Measurements from ENCODE around the gene DNAH6.

Gene DNAH6

GRCh38 chr2:84631985-84632384 lies 115.7 kb downstream of the DNAH6 start:
- no peak for DNase-seq

GRCh38 chr2:84636080-84636971 lies 120.0 kb downstream of the DNAH6 start:
- DNase-seq: no peak

- DNase-seq: no peak
Observed at GRCh38 chr2:84639751-84640150, 123.5 kb downstream of the DNAH6 start.

DNA sequence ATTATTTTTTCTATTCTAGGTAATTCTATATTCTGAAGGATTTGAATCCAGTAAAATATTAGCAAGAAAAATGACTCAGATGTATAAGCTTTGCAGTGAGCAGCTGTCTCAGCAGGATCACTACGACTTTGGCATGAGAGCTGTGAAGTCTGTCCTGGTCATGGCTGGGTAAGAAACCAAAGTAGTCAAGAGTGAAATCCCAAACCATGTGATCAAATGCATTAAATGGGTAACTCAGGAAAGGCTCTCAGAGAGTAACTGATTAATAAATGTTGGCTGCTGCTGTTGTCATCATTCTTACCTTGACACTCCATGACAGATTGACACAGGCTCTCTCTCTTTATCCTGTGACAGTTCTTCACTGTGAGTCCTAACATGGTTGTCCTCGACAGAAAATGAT lies 124.1 kb downstream of the DNAH6 start:
- no peak for DNase-seq

- no peak for DNase-seq
Observed at GRCh38 chr2:84641021-84641420, 124.7 kb downstream of the DNAH6 start.

GRCh38 chr2:84643991-84644390 lies 127.7 kb downstream of the DNAH6 start:
- DNase-seq: no peak

DNA sequence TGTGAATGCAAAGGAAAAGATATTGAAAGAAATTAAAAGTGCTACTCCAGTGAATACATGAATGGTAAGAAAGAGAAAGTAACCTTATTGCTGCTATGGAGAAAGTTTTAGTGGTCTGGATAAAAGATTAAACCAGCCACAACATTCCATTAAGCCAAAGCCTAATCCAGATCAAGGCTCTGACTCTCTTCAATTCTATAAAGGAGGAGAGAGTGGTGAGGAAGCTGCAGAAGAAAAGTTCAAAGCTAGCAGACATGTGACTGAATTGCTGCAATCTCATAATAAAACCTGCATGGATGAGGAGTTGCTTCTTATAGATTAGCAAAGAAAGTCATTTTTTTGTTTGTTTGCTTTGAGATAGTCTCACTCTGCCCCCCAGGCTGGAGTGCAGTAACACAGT lies 130.2 kb downstream of the DNAH6 start:
- no peak for DNase-seq

DNA sequence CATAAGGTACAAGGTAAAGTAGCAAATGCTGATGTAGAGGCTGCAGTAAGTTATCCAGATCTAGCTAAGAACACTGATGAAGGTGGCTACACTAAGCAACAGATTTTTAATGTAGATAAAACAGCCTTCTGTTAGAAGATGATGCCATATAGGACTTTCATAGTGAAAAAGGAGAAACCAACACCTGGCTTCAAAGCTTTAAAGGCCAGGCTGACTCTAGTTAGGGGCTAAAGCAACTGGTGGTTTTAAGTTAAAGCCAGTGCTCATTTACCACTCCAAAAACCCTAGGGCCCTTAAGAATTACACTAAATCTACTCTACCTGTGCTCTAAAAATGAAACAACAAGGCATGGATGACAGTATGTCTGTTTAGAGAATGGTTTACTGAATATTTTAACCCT lies 131.0 kb downstream of the DNAH6 start:
- DNase-seq: no peak

DNA sequence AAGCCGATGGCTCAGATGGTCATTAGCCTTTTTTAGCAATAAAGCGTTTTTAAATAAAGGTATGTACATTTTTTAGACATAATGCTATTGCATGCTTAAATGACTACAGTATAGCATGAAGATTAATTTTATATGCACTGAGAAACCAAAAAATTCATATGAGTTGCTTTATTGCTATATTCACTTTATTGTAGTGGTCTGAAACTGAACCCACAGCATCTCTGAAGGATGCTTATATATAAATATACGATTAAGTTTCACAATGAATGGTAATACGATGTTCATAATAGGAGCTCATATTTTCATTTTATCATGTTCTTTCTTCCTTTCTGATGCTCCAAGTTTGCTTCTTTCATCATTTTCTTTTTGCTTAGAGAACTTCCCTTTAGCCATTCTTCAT lies 132.8 kb downstream of the DNAH6 start:
- no peak for DNase-seq

DNA sequence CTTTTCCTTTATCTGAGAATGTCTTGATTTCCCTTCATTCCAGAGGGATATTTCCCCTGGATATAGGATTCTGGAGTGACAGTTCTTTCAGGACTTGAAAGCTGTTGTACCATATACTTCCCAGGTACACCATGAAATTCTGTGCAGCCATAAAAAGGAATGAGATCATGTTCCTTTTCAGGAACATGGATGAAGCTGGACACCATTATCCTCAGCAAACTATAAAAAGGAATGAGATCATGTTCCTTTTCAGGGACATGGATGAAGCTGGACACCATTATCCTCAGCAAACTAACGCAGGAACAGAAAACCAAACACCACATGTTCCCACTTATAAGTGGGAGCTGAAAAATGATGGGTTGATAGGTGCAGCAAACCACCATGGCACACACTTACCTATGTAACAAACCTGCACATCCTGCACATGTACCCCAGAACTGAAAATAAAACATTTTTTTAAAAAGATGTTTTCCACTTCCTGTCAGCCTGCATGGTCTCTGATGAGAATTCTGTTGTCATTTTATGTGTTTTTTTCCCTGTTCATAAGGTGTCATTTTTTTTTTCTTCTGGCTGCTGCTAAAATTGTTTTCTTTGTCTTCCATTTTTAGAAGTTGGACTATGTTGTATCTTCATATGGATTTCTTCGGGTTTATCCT lies 133.3 kb downstream of the DNAH6 start:
- DNase-seq: no peak

- no peak for DNase-seq
Observed at GRCh38 chr2:84652431-84652830, 136.1 kb downstream of the DNAH6 start.

- DNase-seq: no peak
Observed at GRCh38 chr2:84653302-84653701, 137.0 kb downstream of the DNAH6 start.

DNA sequence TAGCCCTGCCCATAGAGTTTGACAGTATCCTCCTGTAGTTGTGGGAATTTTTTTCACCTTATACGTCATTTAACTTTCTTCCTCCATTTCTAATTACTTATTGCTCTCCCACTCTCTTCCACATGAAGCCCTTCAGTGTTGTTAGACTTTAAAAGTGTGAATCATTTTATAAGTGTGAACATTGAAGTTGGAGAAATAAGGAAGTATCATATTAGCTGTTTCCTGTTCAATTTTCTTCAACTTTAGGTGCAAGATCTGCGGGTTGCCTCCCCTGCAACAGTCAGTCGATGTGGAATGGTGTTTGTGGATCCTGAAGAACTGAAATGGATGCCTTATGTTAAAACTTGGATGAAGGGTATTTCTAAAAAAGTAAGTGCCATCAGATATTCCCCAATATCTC lies 138.1 kb downstream of the DNAH6 start:
- no peak for DNase-seq

DNA sequence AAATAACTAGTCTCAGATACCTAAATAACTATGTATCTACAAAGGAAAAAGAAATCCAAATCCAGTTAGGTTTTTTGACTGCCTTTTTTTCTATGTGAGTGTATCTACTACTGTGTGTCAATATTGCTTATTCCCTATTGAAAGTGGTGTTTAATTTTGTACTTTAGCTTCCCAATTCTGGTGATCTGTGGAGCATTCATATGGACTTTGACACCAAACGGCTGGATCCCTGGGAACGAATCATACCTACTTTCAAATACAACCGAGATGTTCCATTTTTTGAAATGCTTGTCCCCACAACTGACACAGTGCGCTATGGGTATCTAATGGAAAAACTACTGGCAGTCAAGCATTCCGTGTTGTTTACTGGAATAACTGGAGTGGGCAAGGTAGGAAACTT lies 152.8 kb downstream of the DNAH6 start:
- no peak for DNase-seq

- no peak for DNase-seq
Observed at GRCh38 chr2:84674099-84674498, 157.8 kb downstream of the DNAH6 start.

DNA sequence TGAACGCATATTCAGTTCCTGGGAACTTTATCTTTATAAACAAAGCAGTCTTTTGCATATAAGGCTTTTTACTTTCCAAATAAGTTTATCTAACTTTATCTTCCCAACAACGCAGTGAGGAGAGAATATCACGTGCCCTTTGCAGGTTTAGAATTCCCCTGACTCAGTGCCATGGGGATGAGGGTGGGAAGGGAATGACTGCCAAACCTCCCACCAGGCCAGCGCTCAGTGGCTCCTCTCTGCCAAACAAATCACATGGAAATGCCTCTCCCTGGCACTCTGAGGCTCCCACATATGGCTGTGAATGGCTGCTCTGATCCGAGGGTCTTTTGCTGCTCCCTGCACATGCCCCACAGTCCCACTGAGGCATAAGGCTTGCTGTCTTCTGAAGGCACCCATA lies 158.3 kb downstream of the DNAH6 start:
- DNase-seq: no peak

- no peak for DNase-seq
Observed at GRCh38 chr2:84676295-84676694, 160.0 kb downstream of the DNAH6 start.

- no peak for DNase-seq
Observed at GRCh38 chr2:84678214-84678613, 161.9 kb downstream of the DNAH6 start.

- no peak for DNase-seq
Observed at GRCh38 chr2:84686783-84687476, 170.6 kb downstream of the DNAH6 start.

GRCh38 chr2:84687498-84688149 lies 171.3 kb downstream of the DNAH6 start:
- no peak for DNase-seq

- DNase-seq: no peak
Observed at GRCh38 chr2:84690225-84690624, 173.9 kb downstream of the DNAH6 start.

DNA sequence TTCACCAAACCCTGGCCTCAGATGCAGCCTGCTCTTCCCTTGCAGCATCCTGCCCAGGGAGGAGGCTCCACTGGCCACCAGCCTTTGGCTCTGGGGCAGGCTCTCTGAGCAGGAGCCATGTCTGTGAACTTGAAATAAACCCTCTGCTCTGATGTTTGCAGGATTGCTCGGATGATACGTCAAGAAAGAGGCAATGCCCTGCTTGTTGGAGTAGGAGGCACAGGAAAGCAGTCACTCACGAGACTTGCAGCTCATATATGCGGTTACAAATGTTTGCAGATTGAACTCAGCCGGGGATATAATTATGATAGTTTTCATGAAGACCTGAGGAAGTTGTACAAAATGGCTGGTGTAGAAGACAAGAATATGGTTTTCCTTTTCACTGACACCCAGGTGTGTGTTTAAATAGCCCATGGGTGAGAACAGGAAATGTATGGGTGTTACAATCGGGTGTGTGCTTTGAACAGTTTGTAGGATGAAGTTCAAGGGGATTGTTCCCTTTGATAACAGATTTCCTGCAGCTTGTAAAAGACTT lies 177.9 kb downstream of the DNAH6 start:
- DNase-seq: no peak

GRCh38 chr2:84697895-84698294 lies 181.6 kb downstream of the DNAH6 start:
- DNase-seq: no peak
